HUES48 (cell line): ENCODE measurements around the gene PHLDA1.
"Not testable (repeated sequence)": the region's sequence is repeated elsewhere in the genome, so short reads cannot be mapped to it uniquely, and the experiment has no call there.

Source experiments
- H3K27ac ChIP-seq: one replicate; pipeline ENCODE4 v1.7.0; 2013; ENCODE audit warnings: low read depth, low read length, inconsistent platforms
- H3K27me3 ChIP-seq: 2 replicates; pipeline ENCODE4 v1.6.1; 2013; ENCODE audit warnings: mild to moderate bottlenecking, low read length; ENCODE audit not compliant: control insufficient read depth, insufficient read depth
- H3K36me3 ChIP-seq: 2 replicates; pipeline ENCODE4 v1.6.1; 2013; ENCODE audit warnings: low read length; ENCODE audit not compliant: control insufficient read depth, insufficient read depth
- H3K4me1 ChIP-seq: 2 replicates; pipeline ENCODE4 v1.6.1; 2013; ENCODE audit warnings: mild to moderate bottlenecking, low read length; ENCODE audit not compliant: control insufficient read depth, insufficient read depth
- H3K4me3 ChIP-seq: 2 replicates; pipeline ENCODE4 v1.5.1; 2013; ENCODE audit warnings: mild to moderate bottlenecking, low read depth, low read length
- H3K9ac ChIP-seq: 2 replicates; pipeline ENCODE4 v1.6.1; 2013; ENCODE audit warnings: mild to moderate bottlenecking, low read depth, low read length, moderate library complexity
- H3K9me3 ChIP-seq: 2 replicates; pipeline ENCODE4 v1.6.1; 2013; ENCODE audit warnings: low read length; ENCODE audit not compliant: control insufficient read depth, insufficient read depth

PHLDA1 gene

DNA sequence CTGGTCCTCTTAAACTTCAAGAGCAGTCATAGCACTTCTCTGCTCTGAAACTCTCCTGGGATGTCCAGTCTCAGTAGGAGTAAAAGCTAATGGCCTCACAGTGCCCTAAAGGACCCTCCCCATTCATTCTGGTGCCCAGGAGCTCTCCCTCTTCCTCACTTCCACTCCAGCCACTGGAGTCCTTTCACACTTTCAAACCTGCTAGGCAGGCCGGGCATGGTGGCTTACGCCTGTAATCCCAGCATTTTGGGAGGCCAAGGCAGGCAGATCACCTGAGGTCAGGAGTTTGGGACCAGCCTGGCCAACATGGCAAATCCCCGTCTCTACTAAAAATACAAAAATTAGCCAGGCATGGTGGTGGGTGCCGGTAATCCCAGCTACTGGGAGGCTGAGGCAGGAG, 47.7 kb downstream of the PHLDA1 start:
- H3K36me3 ChIP-seq, H3K27me3 ChIP-seq, H3K4me3 ChIP-seq, H3K4me1 ChIP-seq, H3K9ac ChIP-seq, H3K27ac ChIP-seq, H3K9me3 ChIP-seq: not testable (repeated sequence)

DNA sequence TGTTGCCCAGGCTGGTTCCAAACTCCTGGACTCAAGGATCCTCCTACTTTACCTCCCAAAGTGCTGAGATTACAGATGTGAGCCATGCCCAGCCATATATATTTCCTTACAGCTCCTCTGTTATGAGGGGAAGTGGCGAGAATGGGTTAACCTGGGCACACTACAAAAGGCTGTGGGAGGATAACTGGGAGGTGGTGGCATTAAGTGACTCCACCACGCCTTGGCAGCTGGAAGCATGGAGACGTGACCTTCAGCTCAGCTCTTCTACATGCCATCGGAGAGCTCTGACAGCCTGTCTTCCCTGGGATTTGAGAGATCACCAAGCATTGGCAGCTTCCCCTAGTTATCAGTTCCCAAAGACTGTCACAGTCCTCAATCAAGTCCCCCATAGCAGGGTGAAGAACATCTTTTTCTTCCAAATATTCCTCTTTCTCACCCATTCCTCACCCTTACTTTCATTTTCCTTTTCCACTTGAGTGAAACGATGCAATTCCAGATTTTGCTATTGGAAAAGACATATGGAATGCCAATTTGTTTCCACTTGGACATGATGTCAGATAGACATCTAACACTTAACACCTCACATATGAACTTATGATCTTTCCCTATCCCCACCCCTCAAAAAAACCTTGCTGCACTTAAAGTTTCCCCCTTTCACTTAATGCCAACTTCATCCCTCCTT, 48.5 kb downstream of the PHLDA1 start:
- H3K36me3 ChIP-seq = no peaks in the 10 kb centered on the region
- H3K27ac ChIP-seq = no peak overlapping the region
- H3K9me3 ChIP-seq = no peaks in the 10 kb centered on the region
- no peaks in the 10 kb centered on the region for H3K27me3 ChIP-seq
- H3K9ac ChIP-seq = no peak overlapping the region
- H3K4me1 ChIP-seq = peaks cover 14% of the 10 kb centered on the region
- no peak overlapping the region for H3K4me3 ChIP-seq

DNA sequence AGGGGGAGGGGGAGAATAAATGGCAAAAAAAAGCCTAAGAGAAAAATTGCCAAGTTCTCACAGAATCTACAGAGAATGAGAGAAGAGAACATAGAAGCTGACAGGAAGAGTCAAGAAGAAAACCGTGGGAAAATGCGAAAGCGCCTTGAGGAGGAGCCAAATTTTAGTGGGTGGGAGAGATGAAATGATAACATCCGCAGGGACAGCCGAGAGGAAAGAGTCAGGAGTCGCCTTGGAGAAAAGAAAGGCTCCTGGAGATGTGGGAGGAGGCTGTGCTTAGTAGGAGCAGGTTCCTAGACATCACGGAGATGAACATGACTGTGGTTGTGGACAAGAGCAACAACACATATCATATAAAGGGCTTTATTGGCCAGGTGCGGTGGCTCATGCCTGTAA, 49.4 kb downstream of the PHLDA1 start:
- H3K27ac ChIP-seq = no peak overlapping the region
- no peaks in the 10 kb centered on the region for H3K27me3 ChIP-seq
- H3K9me3 ChIP-seq = no peaks in the 10 kb centered on the region
- H3K4me1 ChIP-seq = peaks cover 20% of the 10 kb centered on the region
- no peaks in the 10 kb centered on the region for H3K36me3 ChIP-seq
- no peak overlapping the region for H3K9ac ChIP-seq
- no peak overlapping the region for H3K4me3 ChIP-seq

DNA sequence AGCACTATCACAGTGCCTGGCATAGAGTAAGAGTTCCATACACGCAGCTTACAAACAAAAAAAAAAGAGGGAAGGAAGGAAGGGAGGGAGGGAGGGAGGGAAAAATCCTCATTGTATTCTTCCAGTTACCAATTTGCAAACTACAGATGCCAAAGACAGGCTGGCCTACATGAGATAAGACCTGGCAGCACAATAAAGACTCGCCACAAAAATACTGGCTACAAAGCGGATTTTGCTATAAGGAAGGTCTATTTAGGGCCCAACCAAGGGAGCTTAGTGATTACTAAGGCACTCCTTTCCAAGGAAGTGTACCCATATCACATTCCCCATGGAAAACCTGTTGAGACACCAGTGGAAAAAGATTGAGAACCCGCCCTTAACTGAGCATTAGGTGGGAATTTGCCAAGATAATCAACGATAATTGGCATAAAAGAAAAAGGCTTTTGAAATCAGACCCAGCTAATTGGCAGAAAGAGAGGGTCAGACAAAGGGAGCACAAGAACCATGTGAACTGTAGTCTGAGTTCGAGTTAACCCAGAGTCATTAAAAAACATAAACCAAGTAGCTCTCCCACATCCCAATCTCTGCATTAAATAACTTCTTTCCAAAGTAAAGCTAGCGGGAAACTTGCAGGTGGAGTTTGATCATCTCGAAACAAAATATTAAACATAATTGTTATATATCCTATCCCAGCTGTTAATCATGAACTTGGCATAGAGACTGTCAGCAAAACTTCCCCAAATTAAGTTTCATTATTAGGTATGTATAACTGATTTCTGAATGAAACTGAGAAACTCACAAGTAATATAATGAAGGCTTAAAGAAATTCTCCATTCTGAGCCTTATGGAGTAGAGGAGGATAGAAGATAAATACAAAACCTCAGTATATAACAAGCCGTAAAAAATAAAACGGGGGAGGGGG, 50.1 kb downstream of the PHLDA1 start:
- no peaks in the 10 kb centered on the region for H3K9me3 ChIP-seq
- no peak overlapping the region for H3K4me3 ChIP-seq
- no peak overlapping the region for H3K27ac ChIP-seq
- no peak overlapping the region for H3K9ac ChIP-seq
- H3K4me1 ChIP-seq = peaks cover 20% of the 10 kb centered on the region
- H3K36me3 ChIP-seq = no peaks in the 10 kb centered on the region
- no peaks in the 10 kb centered on the region for H3K27me3 ChIP-seq

DNA sequence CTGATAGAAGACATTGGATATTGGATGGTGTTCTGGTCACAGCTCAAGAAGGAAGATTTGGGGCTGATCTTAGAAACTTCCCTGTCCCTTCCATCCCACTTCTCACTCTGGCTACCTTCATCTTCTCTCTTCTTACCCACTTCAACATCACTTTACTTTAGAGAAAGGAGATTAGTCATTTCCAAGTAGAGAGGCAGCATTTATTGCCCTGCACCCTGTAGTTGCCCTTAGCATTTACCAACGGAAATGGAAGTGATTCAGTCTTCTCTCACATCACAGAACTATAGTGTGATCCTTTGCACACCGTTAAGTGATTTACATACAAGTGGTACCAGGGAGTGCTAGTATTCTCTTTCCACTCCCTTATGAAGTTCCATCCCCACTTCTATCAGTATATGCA, 52.4 kb downstream of the PHLDA1 start:
- Histone ChIP-seq H3K4me1 (peaks cover 17% of the 10 kb centered on the region), H3K9ac (no peak overlapping the region), H3K36me3 (no peaks in the 10 kb centered on the region), H3K27ac (peak overlapping the region; percentile 88), H3K9me3 (no peaks in the 10 kb centered on the region), H3K27me3 (no peaks in the 10 kb centered on the region), H3K4me3 (no peak overlapping the region)

DNA sequence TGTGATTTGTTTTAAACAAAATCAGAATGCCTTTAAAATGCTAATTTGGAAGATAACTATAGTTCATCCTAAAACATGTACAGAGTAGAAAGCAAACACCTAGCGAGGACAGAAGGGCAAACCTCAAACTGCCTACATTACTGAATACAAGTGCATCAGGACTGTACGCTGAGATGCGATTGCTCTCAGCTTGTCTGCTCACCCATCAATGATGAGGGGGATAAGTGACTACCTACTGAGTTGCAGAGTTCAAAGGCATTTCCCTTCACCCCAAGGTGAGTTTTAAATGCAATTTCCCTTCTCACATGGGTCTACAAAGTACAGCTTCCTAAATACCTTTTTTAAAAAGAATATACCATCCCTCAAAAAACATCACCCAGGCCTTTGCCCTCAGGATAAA, 52.9 kb downstream of the PHLDA1 start:
- H3K36me3 ChIP-seq = no peaks in the 10 kb centered on the region
- peaks cover 17% of the 10 kb centered on the region for H3K4me1 ChIP-seq
- no peak overlapping the region for H3K9ac ChIP-seq
- H3K9me3 ChIP-seq = no peaks in the 10 kb centered on the region
- no peaks in the 10 kb centered on the region for H3K27me3 ChIP-seq
- peak overlapping the region; percentile 88 for H3K27ac ChIP-seq
- no peak overlapping the region for H3K4me3 ChIP-seq

DNA sequence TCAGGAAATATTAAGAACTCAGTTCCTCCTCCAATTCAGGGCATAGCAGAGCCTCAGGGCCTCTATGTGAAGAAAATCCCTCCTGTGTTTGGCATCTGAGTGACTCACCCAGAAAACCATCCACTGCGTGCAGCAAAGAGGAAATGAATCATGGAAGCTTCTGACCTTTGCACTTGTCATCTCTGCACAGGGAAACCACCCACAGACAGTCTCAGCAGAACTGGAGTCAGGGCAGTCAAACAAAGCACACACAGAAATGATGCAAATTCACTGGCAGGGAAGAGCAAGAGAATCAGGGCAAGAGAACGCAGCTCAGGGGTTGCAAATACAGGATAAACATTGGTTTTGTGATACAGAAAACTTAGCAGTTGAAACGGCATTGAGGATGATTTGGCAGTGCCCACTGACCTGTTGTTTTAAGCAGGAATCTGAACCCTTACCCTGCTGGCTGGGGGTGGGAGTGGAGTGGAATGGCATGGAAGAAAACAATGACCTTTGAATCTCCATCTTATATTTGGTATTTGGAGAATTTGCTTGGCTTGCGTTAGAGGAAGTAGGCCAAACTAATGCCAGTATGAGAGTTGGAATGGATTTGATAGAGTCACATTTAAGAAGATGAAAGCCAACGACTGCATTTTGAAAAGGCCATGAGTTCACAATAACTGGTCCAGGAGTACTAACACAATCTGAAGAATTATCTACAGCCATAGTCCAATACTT, 53.5 kb downstream of the PHLDA1 start:
- H3K27ac ChIP-seq = peak overlapping the region; percentile 88
- H3K4me3 ChIP-seq = no peak overlapping the region
- H3K27me3 ChIP-seq = no peaks in the 10 kb centered on the region
- H3K9ac ChIP-seq = no peak overlapping the region
- peaks cover 17% of the 10 kb centered on the region for H3K4me1 ChIP-seq
- no peaks in the 10 kb centered on the region for H3K36me3 ChIP-seq
- no peaks in the 10 kb centered on the region for H3K9me3 ChIP-seq

DNA sequence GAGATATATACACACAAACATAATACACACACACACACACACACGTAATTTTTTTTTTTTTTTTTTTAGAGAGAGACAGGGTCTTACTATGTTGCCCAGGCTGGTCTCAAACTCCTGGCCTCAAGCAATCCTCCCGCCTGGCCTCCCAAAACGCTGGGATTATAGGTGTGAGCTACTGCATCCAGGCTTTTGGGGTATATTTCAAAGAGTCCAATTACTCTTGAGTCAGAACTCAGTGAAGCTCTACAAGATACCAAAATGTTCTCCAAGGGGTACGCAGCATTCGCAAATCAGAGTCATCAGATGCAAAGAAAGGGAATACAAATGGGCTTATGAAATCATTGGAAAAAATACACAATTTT, 54.0 kb downstream of the PHLDA1 start:
- no peak overlapping the region for H3K9ac ChIP-seq

DNA sequence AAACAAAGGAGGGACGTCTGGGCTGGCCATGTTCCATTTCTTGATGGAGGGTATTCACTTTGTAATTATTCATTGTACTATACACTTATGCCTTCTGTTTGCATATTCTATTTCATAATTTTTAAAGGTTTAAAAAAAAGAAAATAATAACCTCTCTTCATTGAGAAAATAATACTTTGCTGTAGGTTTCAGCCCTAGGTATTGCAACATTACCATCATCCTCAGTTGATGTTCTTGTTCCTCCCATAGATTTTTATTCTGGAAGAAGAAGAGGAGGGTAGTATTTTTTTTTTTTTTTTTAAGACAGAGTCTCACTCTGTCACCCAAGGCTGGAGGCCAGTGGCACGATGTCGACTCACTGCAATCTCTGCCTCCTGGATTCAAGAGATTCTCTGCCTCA, 54.7 kb downstream of the PHLDA1 start:
- H3K4me1 ChIP-seq = peaks cover 17% of the 10 kb centered on the region
- H3K4me3 ChIP-seq = no peak overlapping the region
- H3K27ac ChIP-seq = peak overlapping the region; percentile 88
- no peaks in the 10 kb centered on the region for H3K27me3 ChIP-seq
- H3K9ac ChIP-seq = no peak overlapping the region
- no peaks in the 10 kb centered on the region for H3K9me3 ChIP-seq
- H3K36me3 ChIP-seq = no peaks in the 10 kb centered on the region

More for the DNA sequence above, 54.0 kb downstream of the PHLDA1 start:
- Histone ChIP-seq H3K27ac (peak overlapping the region; percentile 88), H3K36me3 (no peaks in the 10 kb centered on the region), H3K27me3 (no peaks in the 10 kb centered on the region), H3K4me1 (peaks cover 17% of the 10 kb centered on the region), H3K4me3 (no peak overlapping the region), H3K9me3 (no peaks in the 10 kb centered on the region)

DNA sequence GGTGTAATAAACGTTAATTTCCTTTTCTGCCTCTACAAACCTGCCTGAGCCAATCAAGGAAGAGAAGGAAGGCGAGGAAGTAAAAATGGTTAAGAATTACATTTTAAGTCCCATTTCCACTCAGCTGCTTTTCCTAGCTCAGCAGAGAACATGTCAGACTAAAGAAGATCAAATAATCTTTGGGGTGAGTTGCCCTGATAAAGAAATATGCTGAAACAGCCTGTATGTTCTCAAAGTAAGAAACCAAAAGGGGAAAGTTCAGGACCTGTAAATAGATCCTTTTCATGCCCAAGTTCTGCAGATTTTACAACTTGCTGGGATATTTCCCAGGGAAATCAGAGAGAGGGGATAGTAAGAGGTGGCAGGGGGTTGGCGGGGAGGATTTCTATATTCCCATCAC, 55.5 kb downstream of the PHLDA1 start:
- no peaks in the 10 kb centered on the region for H3K27me3 ChIP-seq
- no peak overlapping the region for H3K9ac ChIP-seq
- no peak overlapping the region for H3K27ac ChIP-seq
- H3K4me1 ChIP-seq = peaks cover 17% of the 10 kb centered on the region
- no peaks in the 10 kb centered on the region for H3K9me3 ChIP-seq
- H3K4me3 ChIP-seq = no peak overlapping the region
- H3K36me3 ChIP-seq = no peaks in the 10 kb centered on the region

DNA sequence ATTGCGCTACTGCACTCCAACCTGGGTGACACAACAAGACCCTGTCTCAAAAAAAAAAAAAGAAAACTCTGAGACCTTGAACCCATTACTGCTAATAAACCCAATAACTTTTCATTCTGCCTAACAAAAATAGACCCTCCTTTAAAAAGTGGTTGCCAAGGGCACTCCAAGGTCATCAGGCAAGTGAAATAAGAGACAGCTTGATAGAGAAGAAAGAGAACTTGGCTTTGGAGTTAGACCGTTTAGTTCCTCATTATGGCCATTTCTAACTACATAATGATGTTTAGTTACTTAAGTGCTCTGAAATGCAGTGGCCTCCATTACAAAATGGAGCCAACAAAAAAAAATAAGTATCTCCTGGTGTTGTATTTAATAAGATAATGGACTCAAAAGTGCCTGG, 55.9 kb downstream of the PHLDA1 start:
- Histone ChIP-seq H3K9ac (no peak overlapping the region), H3K4me3 (no peak overlapping the region), H3K9me3 (no peaks in the 10 kb centered on the region), H3K36me3 (no peaks in the 10 kb centered on the region), H3K27me3 (no peaks in the 10 kb centered on the region), H3K27ac (no peak overlapping the region), H3K4me1 (peaks cover 17% of the 10 kb centered on the region)
